Measurements from ENCODE around the gene TNS3. TPM values are rescaled to one million over a fixed set of nuclear protein-coding genes. Genes with fewer than 3 reads are reported as not detected.

Gene TNS3
- total and polyA plus RNA-seq, 4 experiments from 2014 or later: 0.11 to 3.2 (median 1.3) TPM; not detected in 1

GRCh38 chr7:47508389-47509380 is 73.2 kb downstream of the TNS3 start:
- H3K4me1 Mint-ChIP-seq: no peaks in the 10 kb centered on the region
- intact Hi-C loops (cut with micrococcal nuclease): no loop called here
- no peak overlapping the region for H3K4me3 Mint-ChIP-seq
- Histone ChIP-seq H3K27me3 (ENCODE audit: insufficient read depth, low read length) (no peaks in the 10 kb centered on the region), H3K36me3 (ENCODE audit: insufficient read depth, low read length) (no peaks in the 10 kb centered on the region), H3K9me3 (ENCODE audit: control insufficient read depth in 1 of 2, low read length in 2 of 2) (no peaks in the 10 kb centered on the region), H3K4me1 (ENCODE audit: insufficient read depth, low read length) (no peaks in the 10 kb centered on the region), H3K4me3 (ENCODE audit: low read length in 2 of 2) (no peak overlapping the region), H3K27ac (ENCODE audit: low read depth, low read length) (no peak overlapping the region)
- H3K9me3 Mint-ChIP-seq: peaks cover 0 to 5% (median 0%) of the 10 kb centered on the region in 8 donors
- H3K27ac Mint-ChIP-seq: no peak overlapping the region
- POLR2A ChIA-PET (ENCODE audit: partially characterized antibody): no interaction called here
- H3K36me3 Mint-ChIP-seq: no peaks in the 10 kb centered on the region
- CTCF ChIA-PET (ENCODE audit: partially characterized antibody): no interaction called here
- no peaks in the 10 kb centered on the region for H3K27me3 Mint-ChIP-seq
- DNase-seq: no peak

GRCh38 chr7:47507522-47507921 is 74.4 kb downstream of the TNS3 start:
- Mint-ChIP-seq H3K27me3 (no peaks in the 10 kb centered on the region), H3K27ac (no peak overlapping the region), H3K4me1 (no peaks in the 10 kb centered on the region), H3K9me3 (peaks cover 0 to 5% (median 0%) of the 10 kb centered on the region in 8 donors), H3K36me3 (no peaks in the 10 kb centered on the region), H3K4me3 (no peak overlapping the region)
- ChIA-PET CTCF (ENCODE audit: partially characterized antibody) (no interaction called here), POLR2A (ENCODE audit: partially characterized antibody) (no interaction called here)
- no peak for DNase-seq
- no peaks in the 10 kb centered on the region for H3K9me3 ChIP-seq (ENCODE audit: control insufficient read depth in 1 of 2, low read length in 2 of 2)
- H3K27me3 ChIP-seq (ENCODE audit: insufficient read depth, low read length): no peaks in the 10 kb centered on the region
- H3K27ac ChIP-seq (ENCODE audit: low read depth, low read length): no peak overlapping the region
- no peaks in the 10 kb centered on the region for H3K4me1 ChIP-seq (ENCODE audit: insufficient read depth, low read length)
- H3K36me3 ChIP-seq (ENCODE audit: insufficient read depth, low read length): no peaks in the 10 kb centered on the region
- intact Hi-C loops (cut with micrococcal nuclease): no loop called here
- no peak overlapping the region for H3K4me3 ChIP-seq (ENCODE audit: low read length in 2 of 2)

DNA sequence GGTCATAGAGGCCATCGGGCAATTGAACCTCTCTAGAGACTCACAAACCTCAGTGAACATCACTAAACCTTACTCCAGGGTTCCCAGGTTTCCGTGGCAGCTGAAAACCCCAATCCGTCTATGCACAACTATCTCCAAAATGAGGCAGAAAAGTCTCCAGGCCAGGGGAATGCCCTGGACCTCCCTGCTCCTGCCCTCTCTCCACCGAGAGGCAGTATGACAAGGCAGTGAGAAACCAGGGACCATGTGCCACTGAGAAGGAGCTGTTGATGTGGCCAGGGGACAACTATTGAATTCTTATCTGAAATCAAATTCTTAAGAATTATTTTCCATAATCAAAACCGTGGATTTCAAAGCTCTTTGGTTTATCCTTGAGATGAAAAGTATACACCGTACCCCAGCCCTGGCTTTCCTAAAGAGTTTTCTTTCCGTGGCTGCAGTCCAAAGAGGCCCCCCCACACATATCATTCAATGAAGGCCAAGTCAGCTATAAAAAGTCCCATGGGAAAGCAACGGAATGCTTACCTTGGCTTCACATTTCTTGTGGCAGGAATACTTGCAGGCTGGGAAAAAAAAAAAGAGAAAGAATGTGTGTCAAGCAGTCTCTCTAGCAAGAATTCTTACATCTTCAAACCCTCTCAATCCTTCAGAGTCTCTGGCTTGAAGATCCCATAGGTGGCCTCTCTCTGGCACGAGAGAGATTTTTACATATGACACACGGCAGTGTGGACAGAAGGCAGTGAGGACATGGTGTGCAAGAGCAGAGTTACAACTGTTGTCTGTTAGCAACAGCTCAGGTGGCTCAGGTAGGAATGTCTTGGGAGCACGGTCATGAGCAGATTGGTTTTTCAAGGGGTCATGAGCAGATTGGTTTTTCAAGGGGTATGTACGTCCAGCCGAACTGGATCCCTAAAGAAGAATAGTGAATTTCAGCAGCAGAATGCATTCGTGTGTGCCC is 75.2 kb downstream of the TNS3 start:
- intact Hi-C loops (cut with micrococcal nuclease): no loop called here
- H3K36me3 ChIP-seq (ENCODE audit: insufficient read depth, low read length): no peaks in the 10 kb centered on the region
- no peaks in the 10 kb centered on the region for H3K4me1 ChIP-seq (ENCODE audit: insufficient read depth, low read length)
- Mint-ChIP-seq H3K27me3 (no peaks in the 10 kb centered on the region), H3K36me3 (no peaks in the 10 kb centered on the region), H3K9me3 (peaks cover 0 to 5% (median 0%) of the 10 kb centered on the region in 8 donors), H3K4me3 (no peak overlapping the region), H3K4me1 (no peaks in the 10 kb centered on the region), H3K27ac (no peak overlapping the region)
- DNase-seq: no peak
- no peak overlapping the region for H3K27ac ChIP-seq (ENCODE audit: low read depth, low read length)
- H3K9me3 ChIP-seq (ENCODE audit: control insufficient read depth in 1 of 2, low read length in 2 of 2): no peaks in the 10 kb centered on the region
- ChIA-PET CTCF (ENCODE audit: partially characterized antibody) (no interaction called here), POLR2A (ENCODE audit: partially characterized antibody) (no interaction called here)
- H3K4me3 ChIP-seq (ENCODE audit: low read length in 2 of 2): no peak overlapping the region
- no peaks in the 10 kb centered on the region for H3K27me3 ChIP-seq (ENCODE audit: insufficient read depth, low read length)

DNA sequence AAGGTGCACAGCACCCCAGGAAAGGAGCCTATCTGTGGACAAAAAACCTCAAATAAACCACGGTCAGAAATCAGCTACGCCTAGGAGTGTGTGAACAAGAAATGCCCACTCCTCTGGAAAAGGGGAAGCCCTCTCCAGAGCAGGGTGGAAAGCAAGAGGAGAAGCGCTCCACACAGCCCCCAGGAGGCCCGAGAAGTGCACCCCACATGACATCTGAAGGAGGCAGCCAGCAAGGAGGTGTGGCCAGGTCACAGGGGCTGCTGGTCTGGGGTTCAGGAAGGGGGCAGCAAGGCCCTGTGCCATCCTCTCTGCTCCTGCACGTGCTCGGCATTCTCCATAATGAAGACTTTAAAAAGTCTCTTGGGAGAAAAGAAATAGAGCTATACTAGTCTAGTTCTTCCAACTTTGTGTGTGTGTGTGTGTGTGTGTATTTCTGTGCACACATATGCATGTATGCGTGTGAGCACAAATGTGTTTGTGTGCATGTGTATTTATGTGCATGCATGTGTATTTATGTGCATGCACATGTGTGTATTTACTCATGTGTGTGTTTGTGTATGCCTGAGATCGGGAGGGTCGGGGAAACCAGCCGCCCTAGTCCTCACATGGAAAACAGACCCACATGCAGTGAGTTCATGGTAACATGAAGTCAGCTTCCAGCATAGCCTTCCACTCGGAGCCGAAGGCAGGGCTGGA is 76.5 kb downstream of the TNS3 start:
- H3K36me3 ChIP-seq (ENCODE audit: insufficient read depth, low read length): no peaks in the 10 kb centered on the region
- peaks cover 0 to 5% (median 0%) of the 10 kb centered on the region in 8 donors for H3K9me3 Mint-ChIP-seq

DNA sequence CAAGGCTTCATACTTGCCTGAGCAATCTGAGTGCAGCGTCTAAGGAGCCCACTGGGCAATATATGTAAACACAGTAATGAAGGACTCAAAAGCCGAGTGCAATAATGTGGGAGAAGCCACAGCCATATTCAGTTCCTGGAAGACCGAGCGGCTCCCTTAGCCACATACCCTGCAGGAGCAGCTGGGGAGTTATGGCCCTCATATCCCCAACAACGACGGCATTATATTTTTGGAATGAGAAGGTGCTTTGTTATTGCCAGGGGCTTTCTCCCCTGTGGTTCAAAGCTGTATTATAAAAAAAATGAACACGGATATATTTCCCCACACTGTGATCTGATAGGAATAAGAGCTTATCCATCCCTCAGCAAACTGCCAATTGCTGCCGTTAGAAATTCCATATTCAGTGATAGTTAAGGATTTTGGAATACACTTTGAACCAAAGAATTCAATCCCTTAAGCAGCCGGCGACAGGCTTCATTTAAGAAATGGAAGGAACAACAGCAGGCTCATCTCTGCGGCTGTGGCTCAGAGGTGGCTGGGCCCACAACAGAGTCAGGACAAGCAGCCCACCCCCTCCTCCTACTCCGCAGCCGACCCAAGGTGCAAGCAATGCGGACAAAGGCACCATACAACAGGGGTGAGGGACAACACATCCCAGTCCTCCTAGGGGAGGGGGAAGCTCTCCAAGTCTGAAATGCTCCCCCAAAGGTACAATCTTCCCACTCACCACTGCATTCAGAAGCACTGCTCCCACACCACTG is 77.2 kb downstream of the TNS3 start:
- Histone ChIP-seq H3K36me3 (ENCODE audit: insufficient read depth, low read length) (no peaks in the 10 kb centered on the region), H3K9me3 (ENCODE audit: control insufficient read depth in 1 of 2, low read length in 2 of 2) (no peaks in the 10 kb centered on the region), H3K27me3 (ENCODE audit: insufficient read depth, low read length) (no peaks in the 10 kb centered on the region), H3K4me3 (ENCODE audit: low read length in 2 of 2) (no peak overlapping the region), H3K27ac (ENCODE audit: low read depth, low read length) (no peak overlapping the region), H3K4me1 (ENCODE audit: insufficient read depth, low read length) (no peaks in the 10 kb centered on the region)
- ChIA-PET CTCF (ENCODE audit: partially characterized antibody) (no interaction called here), POLR2A (ENCODE audit: partially characterized antibody) (no interaction called here)
- intact Hi-C loops (cut with micrococcal nuclease): no loop called here
- no peaks in the 10 kb centered on the region for H3K36me3 Mint-ChIP-seq
- no peaks in the 10 kb centered on the region for H3K4me1 Mint-ChIP-seq
- H3K4me3 Mint-ChIP-seq: no peak overlapping the region
- no peak for DNase-seq
- no peaks in the 10 kb centered on the region for H3K27me3 Mint-ChIP-seq
- no peak overlapping the region for H3K27ac Mint-ChIP-seq
- peaks cover 0 to 5% (median 0%) of the 10 kb centered on the region in 8 donors for H3K9me3 Mint-ChIP-seq

More for the DNA sequence above, 76.5 kb downstream of the TNS3 start:
- Histone ChIP-seq H3K27me3 (ENCODE audit: insufficient read depth, low read length) (no peaks in the 10 kb centered on the region), H3K4me1 (ENCODE audit: insufficient read depth, low read length) (no peaks in the 10 kb centered on the region), H3K9me3 (ENCODE audit: control insufficient read depth in 1 of 2, low read length in 2 of 2) (no peaks in the 10 kb centered on the region), H3K4me3 (ENCODE audit: low read length in 2 of 2) (no peak overlapping the region), H3K27ac (ENCODE audit: low read depth, low read length) (no peak overlapping the region)
- Mint-ChIP-seq H3K4me1 (no peaks in the 10 kb centered on the region), H3K4me3 (no peak overlapping the region), H3K36me3 (no peaks in the 10 kb centered on the region), H3K27me3 (no peaks in the 10 kb centered on the region), H3K27ac (no peak overlapping the region)
- CTCF ChIA-PET (ENCODE audit: partially characterized antibody): no interaction called here
- intact Hi-C loops (cut with micrococcal nuclease): no loop called here
- DNase-seq: no peak
- POLR2A ChIA-PET (ENCODE audit: partially characterized antibody): no interaction called here

GRCh38 chr7:47503281-47503680 is 78.6 kb downstream of the TNS3 start:
- Mint-ChIP-seq H3K27me3 (no peaks in the 10 kb centered on the region), H3K4me3 (no peak overlapping the region), H3K27ac (no peak overlapping the region), H3K9me3 (peaks cover 0 to 1% (median 0%) of the 10 kb centered on the region in 8 donors), H3K4me1 (no peaks in the 10 kb centered on the region), H3K36me3 (no peaks in the 10 kb centered on the region)
- H3K4me3 ChIP-seq (ENCODE audit: low read length in 2 of 2): no peak overlapping the region
- H3K27me3 ChIP-seq (ENCODE audit: insufficient read depth, low read length): no peaks in the 10 kb centered on the region
- H3K36me3 ChIP-seq (ENCODE audit: insufficient read depth, low read length): no peaks in the 10 kb centered on the region
- intact Hi-C loops (cut with micrococcal nuclease): no loop called here
- H3K4me1 ChIP-seq (ENCODE audit: insufficient read depth, low read length): no peaks in the 10 kb centered on the region
- CTCF ChIA-PET (ENCODE audit: partially characterized antibody): no interaction called here
- no peak overlapping the region for H3K27ac ChIP-seq (ENCODE audit: low read depth, low read length)
- no peak for DNase-seq
- no peaks in the 10 kb centered on the region for H3K9me3 ChIP-seq (ENCODE audit: control insufficient read depth in 1 of 2, low read length in 2 of 2)
- POLR2A ChIA-PET (ENCODE audit: partially characterized antibody): no interaction called here

Data from CD4-positive, alpha-beta memory T cell (primary cell).